ENCODE data around the gene ADAM12. TPM values are rescaled to one million over a fixed set of nuclear protein-coding genes. Genes with fewer than 3 reads are reported as not detected.
"Not testable (repeated sequence)": the region's sequence is repeated elsewhere in the genome, so short reads cannot be mapped to it uniquely, and the experiment has no call there.

Gene ADAM12
- total RNA-seq, 1 donor from 2014 or later = 0.20 TPM

DNA sequence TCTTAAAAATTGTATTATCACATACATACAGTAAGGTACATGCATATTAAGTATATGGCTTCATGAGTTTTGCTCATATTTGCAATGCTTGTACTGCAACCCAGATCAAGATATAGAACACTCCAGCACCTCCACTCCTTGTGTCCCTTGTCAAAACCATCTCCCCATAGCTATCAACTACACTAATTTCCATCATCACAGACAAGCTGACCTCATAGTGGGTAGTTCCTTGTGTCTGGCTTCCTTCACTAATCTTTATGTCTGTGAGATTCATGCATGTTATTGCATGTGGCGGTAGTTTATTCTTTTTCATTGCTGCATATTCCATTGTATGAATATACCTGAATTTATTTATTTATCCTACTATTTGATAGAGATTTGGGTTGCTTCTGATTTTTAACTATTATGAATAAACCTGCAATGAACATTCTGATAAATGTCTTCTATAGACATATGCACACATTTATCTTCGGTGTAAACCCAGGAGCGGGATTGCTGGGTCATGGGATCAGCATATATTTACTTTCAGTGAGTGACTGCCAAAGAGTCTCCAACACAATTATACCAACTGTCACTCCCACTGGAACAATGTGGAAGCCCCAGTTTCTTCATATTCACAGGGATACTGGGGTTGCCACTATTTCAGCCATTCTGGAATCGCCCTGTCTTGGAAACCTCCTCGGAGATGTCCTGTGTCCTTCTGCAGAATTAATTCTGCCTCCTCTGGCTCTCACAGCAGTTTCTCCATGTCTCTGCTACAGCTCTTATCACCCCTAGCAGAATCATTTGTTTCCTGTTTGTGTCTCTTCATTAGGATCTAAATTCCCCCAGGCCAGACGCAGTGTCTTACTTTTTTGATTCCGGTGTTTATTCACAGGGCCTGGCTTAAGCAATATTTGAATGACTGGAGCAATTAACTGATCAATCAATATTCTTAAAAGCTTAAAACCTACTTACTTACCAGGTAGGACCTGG is 14.7 kb upstream of the ADAM12 start:
- no peak for DNase-seq (ENCODE audit: low read depth in 2 of 2)

DNA sequence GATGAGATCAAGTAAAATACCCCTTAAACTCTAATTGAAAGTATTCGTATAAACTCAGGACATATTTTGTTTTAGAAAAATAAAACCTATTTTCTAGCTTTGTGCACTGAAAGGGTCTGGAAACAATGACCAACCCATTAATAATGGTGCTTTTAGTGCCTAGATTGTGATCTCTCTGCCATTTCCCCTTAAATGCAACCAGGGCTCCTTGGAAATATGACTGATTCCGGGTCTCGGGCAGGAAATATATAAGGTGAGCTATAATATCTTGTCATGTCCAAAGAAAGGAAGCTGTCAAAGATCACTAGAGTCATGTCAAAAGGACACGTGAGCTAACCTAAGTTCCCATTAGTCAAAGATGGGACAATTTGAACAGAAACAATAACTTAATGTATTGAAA is 12.4 kb upstream of the ADAM12 start:
- no peak for DNase-seq (ENCODE audit: low read depth in 2 of 2)

DNA sequence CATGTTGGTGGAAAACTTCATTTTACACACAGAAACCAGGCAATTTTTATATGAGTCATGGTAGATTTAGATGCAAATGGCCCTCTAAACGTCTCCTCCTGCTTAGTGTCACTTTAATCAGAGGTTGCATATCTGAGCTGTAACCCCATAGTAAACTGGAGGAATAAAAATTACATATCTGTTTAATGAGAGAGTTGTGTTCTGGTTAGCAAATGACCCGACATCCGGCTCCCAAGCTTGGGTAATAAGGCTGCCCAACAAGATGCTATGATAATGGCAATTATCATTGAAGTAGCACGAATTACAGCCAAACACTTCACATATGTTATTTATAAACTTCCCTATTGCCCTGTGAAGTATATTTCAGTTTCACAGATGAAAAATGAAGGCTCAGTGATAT is 10.6 kb upstream of the ADAM12 start:
- DNase-seq (ENCODE audit: low read depth in 2 of 2) = no peak

DNA sequence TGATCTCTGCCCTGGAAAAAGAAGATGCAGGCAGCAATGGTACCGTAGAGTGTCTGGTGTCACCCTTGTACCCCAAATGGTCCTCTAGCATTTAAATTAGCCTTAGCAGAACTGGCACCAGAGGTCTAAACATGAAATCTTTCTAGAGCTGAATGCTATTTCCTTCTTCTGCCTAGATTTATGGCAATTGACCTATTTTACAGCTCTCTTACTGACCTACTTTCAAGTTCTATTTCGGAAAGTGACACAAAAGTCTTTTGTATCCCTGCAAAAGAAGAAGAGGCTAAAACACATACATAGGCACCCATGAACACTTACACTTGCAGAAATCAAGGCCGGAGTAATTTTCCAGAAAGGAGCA is 10.1 kb upstream of the ADAM12 start:
- DNase-seq (ENCODE audit: low read depth in 2 of 2) = no peak

DNA sequence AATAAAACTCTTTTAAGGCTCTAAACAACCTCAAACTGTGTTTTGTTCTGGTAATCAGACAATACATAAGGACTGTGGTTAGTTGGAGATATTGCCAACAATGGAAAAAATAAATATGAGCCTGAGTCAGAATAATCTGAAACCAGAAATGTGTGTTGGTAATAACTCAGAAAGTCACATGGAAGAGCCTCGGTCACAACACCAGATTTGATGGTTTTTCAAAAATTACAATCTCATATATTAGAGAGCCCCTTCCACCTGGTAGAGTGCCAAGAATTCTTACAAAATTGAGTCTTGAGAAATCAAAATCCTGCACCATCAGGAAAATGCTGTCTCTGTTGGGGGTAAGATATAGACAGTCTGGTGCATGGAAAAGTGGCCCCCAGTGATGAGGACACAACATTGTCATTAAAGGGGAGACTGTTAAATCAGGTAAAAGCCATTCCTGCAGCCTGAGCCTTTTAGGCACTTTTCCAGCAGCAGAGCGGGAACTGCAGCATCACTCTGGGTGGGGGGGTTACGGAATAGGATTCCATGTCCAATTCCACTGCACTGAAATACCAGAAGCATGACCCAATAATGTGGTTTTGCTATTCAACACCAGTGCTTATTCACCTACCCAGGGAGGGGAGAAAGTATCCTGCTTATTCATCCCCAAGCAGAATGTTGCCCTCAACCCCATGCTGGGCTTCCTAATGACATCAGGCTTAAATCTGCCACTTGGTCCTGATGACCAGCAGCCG is 9.5 kb upstream of the ADAM12 start:
- peak in 1 of 2 donors; percentile 31 for DNase-seq (ENCODE audit: low read depth in 2 of 2)

DNA sequence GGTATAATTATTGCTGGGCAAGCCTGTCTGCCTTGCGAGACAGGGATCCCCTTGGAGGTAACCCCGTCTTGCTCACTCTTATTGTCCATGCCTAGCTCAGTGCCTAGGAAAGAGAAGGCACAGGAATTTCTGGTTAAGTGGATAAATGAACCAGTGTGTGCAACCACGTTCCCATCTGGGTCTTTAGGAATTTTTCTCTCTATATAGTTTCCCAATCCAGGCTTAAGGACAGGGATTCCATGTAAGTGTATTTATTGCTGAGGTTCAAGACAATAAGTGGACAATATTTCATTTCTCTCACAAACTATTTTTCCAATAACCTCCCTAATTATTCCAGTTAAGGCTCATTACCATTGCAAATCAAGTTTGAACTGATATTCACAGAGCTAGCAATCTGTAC is 8.9 kb upstream of the ADAM12 start:
- DNase-seq (ENCODE audit: low read depth in 2 of 2) = no peak

DNA sequence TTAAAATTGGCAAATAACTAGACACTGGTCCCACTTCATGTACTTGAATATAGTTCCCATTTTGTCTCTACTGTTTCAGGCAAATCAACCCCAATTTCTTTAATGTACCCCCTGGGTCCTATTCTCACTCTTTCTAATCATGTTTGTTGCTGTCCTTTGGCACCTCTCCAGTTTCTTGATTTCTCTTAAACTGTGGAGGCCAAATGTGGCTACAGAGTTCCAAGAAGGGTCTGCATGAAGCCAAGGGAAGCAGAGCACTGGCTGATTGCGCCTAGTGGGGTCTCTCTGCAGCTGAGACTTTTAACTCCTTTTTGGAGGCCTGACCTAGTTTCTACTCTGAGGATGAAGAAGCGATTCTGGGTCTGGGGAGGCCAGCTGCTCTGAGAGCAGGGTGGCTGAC is 6.7 kb upstream of the ADAM12 start:
- no peak for DNase-seq (ENCODE audit: low read depth in 2 of 2)

DNA sequence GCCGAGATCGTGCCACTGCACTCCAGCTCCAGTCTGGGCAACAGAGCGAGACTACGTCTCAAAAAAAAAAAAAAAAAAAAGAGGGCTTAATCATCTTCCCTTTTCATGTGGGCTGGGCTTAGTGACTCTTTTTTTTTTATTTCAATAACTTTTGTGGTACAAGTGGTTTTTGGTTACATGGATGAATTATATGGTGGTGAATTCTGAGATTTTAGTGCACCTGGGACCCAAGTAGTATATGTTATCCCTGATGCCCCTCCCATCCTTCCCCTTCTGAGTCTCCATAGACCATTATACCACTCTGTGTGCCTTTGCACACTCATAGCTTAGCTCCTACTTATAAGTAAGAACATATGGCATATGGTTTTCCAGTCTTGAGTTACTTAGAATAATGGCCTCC is 4.8 kb upstream of the ADAM12 start:
- no peak for DNase-seq (ENCODE audit: low read depth in 2 of 2)

DNA sequence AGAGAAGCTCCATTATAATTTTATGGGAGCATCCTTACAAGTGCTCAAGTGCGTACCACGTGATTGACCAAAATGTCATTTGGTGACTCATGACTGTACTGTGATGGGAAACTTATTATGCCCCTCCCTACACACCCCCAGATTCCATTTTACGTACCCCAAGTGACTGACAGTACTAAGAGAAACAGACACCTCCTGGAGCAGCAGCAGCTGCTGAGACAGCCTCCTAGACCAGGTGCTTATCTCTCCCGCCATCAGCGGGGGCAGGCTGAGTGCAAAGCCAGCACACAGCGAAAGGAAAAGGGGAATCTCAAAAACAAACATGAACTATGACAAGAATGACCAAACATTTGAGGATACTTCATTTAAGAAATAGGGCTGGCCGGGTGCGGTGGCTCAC is 4.2 kb upstream of the ADAM12 start:
- DNase-seq (ENCODE audit: low read depth in 2 of 2) = no peak

DNA sequence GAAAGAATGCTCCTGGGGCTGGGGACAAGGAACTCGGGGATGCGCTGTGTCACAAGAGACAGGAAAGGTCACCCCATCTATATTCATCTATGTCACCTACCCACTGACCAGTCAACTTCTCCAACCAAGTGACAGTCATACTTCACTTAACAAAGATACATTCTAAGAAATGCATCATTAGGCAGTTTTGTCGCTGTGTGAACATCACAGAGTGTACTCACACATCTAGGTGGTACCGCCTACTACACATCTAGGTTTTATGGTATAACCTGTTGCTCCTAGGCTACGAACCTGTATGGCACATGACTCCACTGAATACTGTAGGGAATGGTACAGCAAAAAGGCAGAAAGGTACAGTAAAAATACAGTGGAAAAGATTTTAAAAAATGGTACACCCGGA is 3.8 kb upstream of the ADAM12 start:
- no peak for DNase-seq (ENCODE audit: low read depth in 2 of 2)

DNA sequence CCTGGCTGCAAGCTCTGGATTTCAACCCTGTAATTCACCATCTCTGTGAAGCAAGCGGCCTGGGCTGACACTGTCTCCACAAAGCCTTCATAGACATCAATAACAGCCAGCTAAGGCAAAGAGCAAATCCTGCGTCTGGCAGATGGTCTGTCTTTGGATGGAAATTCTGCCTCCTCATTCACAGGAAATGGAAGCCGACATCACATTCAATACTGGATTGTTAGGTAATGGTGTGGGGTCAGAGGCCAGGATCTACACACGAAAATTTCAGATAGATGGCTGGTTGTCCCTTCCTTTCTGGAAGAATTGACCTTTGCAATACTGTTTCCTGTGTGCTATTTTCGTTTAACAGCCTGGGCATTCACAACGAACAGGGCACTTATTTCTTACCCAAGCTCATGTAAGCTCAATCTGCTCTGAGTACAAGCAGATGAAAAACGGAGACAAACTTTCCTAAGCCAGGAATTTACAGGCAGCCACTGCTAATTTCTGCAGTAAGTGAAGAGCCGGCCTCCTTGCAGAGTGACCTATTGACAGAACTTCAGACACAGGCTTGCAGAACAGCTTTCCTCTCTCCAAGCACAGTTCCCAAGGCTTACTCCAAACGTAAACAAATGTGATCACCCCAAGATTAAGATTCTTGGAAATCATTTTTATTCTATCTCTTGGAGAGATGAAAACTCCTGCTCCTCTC is 3.1 kb upstream of the ADAM12 start:
- DNase-seq (ENCODE audit: low read depth in 2 of 2) = peak; percentile 50 to 72

DNA sequence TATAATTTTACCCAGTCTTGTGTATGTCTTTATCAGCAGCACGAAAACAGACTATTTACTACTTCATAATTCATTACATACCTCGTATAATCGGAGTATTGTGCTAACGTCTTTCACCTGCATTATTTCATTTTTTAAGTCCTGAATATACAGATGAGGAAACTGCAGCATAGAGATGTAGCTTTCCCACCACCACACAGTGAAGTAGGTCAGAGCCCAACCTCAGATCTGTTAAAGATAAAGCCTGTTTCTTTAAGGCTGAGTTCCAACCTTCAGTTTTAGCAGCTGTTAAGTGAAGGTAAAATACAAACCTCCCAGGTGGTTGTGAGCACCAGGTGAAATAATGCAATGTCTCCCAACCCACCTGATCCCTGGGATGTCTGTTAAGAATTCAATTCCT is 2.0 kb upstream of the ADAM12 start:
- no peak for DNase-seq (ENCODE audit: low read depth in 2 of 2)

DNA sequence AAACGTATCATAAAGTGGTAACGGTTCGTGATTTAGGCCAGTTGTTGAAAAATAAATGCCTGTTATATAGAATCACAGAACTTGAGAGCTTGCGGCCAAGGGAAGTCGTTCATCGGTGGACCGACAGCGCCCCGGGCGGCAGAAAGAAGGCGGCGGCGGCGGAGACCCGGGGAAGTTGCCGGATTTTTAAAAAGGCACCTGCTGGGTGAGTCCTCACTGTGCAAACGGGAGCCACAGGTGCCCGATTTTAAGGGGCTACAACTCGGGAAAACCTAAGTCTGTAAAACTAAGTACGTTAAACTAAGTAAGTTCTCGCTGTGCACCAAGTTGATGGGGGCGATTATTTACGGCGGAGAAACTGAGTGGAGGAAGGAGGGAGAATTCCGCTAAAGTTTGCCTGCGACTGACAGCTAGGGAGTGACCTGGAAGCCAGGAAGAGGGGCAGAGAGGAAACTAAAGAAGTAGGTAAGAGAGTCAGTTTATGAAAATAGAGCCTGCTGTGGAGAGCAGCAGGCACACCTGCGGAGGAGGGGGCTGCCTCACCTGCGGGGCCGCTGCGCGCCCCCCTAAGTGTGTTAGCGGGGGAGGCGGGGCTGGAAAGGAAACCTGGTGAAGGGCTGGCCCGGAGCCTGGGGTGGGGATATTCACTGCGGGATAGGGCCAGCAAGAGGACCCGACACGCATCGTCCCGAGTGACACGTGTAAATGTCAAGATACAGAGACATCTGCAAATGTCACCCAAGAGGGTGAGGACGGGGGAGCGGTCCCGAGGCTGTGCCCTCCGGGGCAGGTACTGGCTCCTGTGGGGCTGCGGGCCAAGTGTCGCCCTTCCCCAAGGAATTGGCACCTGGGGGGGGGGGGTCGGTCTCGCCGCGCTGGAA is 996 bp downstream of the ADAM12 start:
- DNase-seq (ENCODE audit: low read depth in 2 of 2) = peak; percentile 57 to 66

DNA sequence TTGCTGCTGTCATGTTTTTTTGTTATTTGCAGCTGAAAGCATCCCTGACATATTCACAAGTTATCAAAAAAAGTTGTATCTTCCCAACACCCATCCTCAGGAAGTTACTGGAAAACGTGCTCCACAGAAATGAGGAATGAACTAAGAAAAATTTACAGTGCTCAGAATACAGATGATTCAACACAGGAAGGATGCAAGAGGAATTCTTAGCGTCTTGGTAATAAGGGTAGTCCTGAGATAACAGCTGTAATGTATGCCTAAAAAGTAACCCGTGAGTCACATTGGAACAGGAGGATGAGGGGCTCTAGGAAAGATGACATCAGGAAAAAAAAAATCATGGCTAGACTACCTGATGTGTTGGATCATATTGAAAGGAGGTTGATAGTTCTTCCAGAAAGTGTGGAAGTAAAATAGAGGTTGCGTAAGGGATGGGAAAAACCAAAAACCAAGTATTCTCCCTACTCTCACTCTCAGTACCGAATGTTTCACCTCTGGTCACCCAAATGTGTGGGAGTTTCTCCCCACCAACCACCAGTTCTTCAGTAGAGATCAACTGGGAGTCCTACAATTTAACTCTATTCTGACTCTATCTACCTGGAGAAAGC is 3.9 kb downstream of the ADAM12 start:
- peak in 1 of 2 donors; percentile 23 for DNase-seq (ENCODE audit: low read depth in 2 of 2)

DNA sequence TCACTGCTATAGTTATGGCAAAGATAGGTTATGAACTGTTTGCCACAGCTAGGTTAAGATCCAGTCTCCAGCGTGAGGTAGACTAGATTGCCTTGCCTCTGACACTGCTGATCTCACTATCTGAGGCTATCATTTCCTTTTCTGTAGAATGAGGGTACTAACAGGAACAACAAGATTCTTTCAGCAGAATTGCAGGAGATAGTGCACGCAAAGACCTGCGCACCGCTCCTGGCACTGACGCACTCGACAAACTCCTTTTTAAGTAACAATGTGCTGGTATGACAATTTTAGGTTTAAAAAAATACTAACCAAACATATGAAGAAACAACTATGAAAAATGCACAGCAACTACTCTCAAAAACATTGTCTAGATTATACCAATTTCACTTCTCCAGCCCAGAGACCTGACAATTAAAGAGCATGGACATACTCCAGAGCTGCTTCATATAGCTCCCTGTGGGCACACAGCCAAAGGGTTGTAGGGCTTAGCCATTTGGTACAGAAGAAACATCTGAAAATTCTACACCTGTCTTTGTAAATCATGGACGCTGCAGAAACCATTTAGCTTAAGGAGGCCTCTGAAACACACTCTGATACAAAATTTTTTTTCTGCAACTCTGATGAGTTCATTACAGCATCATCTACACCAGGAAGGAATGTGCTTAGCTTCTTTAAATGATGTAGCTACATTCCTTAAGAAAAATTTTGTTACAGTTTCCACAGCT is 7.8 kb downstream of the ADAM12 start:
- no peak for DNase-seq (ENCODE audit: low read depth in 2 of 2)

DNA sequence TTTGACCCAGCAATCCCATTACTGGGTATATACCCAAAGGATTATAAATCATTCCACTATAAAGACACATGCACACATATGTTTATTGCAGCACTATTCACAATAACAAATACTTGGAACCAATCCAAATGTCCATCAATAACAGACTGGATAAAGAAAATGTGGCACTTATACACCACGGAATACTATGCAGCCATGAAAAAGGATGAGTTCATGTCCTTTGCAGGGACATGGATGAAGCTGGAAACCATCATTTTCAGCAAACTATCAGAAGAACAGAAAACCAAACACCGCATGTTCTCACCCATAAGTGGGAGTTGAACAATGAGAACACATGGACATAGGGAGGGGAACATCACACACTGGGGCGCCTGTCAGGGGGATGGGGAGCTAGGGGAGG is 9.1 kb downstream of the ADAM12 start:
- DNase-seq (ENCODE audit: low read depth in 2 of 2) = not testable (repeated sequence)

DNA sequence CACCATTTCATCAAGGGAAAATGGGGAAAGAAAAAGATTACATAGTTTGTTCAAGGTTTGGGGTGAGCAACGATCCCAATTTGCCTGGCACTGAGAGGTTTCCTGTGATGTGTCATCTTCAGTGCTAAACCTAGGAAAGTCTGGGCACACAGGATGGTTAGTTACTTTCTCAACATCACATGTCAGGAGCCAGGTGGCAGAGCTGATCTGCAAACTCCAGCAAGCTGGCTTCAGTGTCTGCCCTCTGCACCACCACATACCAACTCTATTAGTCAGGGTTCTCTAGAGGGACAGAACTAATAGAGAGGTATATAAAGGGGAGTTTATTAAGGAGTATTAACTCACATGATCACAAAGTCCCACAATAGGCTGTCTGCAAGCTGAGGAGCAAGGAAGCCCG is 11.3 kb downstream of the ADAM12 start:
- DNase-seq (ENCODE audit: low read depth in 2 of 2) = no peak

DNA sequence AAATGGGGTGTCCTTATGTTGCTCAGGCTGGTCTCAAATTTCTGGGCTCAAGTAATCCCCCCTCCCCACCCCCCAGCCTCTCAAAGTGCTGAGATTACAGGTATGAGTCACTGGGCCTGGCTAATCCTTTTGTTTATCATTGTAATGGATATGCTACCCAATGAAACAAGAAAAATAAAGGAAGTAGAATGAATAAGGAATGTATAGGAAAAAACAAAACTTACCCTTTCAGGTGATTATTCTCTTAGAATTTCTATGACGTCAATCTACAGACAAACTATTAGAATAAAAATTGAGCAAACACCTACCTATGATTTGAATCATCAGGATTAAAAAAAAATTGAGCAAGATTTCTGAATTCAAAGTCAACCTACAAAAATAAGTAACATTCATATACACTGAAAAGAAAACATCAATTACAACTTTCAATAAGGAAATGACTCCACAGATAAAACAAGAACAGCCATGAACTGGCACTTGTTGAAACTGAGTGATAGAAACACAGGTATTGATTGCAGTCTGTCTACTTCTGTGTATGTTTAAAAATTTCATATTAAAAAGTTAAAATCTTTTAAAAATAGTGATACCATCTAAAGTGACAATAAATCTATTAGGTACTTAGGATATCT is 12.2 kb downstream of the ADAM12 start:
- no peak for DNase-seq (ENCODE audit: low read depth in 2 of 2)

DNA sequence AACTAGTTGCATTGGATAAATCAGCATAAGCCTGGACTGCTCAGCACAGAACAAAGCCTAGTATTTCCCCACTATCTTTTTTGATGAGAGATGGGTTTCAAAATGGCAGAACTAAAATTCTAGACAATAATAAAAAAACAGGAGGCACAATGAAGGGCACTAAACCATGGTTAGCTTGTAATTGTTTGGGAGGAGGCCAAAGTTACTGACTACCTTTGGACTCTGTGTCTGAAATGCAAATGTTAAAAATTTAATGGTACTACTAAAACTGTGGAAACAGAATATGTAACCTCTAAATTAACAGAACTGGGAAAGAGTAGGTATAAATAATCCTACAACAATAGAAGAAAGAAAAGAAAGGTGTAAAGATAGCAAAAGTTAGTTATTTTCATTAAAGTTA is 13.0 kb downstream of the ADAM12 start:
- DNase-seq (ENCODE audit: low read depth in 2 of 2) = no peak

DNA sequence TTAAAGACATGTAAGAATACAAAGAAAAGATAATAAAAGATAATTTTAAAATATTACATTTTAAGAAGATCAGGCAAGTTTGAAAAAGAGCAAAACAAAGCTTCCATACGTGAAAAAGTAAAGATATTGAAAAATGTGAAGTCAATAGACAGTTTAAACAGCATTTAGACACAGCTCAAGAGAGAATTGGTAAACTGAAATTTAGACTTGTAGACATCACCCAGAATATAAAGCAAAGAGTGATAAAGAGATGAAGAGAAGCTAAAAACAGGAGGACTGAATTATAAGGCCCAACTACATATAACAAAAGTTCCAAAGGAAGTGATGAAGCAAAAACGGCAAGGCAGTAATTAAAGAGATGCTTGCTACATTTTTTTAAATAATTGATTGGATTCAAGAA is 13.8 kb downstream of the ADAM12 start:
- DNase-seq (ENCODE audit: low read depth in 2 of 2) = no peak
